Posterior vena cava (tissue), 2 donors: ENCODE data around the gene CPNE9. TPM values are rescaled to one million over a fixed set of nuclear protein-coding genes. Genes with fewer than 3 reads are reported as not detected.

Experiments
- DNase-seq: peaks from one replicate; pipeline ENCODE4 v3.0.0-alpha.2; 2020; ENCODE audit warnings: low spot score
- intact Hi-C, 2 donors: fragments of 100-400 bp; cut with DNase I; formaldehyde crosslinking; loops; one replicate each; pipeline versions ENCODE4 v1.14.1 to v1.14.2; 2022 to 2023
- total RNA-seq, 2 donors: library from RNA; stranded (reverse); fragmentation: NEBNext Ultra II Directional; extraction: Animal tissue kit (Norgen Biotek cat#: 25700); gene quantifications; one replicate each; pipeline ENCODE4 v1.2.1, GENCODE V29; 2021
- donor health status: DM: yes; HTN: yes; CAD: no.
- donor health status: DM: yes; HTN: yes; CAD: no.

Gene CPNE9
- total RNA-seq, 2 donors from 2014 or later: not detected

- intact Hi-C loops: loop anchor here in 1 of 2 donors (2.0 kb wide), 1 partner anchor 15 kb away; no protein-coding TSS in a partner anchor
- DNase-seq: peak; percentile 85
Observed at GRCh38 chr3:9732080-9732739, 28.6 kb downstream of the CPNE9 start.

GRCh38 chr3:9732740-9733115, 29.1 kb downstream of the CPNE9 start:
- intact Hi-C loops: loop anchor here in 1 of 2 donors (2.0 kb wide), 1 partner anchor 14 kb away; no protein-coding TSS in a partner anchor

GRCh38 chr3:9736831-9737230, 33.2 kb downstream of the CPNE9 start:
- intact Hi-C loops: no loop called here
- DNase-seq: no peak

More at GRCh38 chr3:9732740-9733115, 29.1 kb downstream of the CPNE9 start:
- DNase-seq: no peak

- peak; percentile 77 for DNase-seq
- intact Hi-C loops: no loop called here
Observed at GRCh38 chr3:9739181-9739580, 35.5 kb downstream of the CPNE9 start.

GRCh38 chr3:9742560-9742959, 38.9 kb downstream of the CPNE9 start:
- DNase-seq: no peak
- intact Hi-C loops: no loop called here

- DNase-seq: peak; percentile 74
- intact Hi-C loops: no loop called here
Observed at GRCh38 chr3:9743548-9743947, 39.9 kb downstream of the CPNE9 start.

- peak; percentile 67 for DNase-seq
- intact Hi-C loops: no loop called here
Observed at GRCh38 chr3:9744162-9744561, 40.5 kb downstream of the CPNE9 start.

- intact Hi-C loops: no loop called here
- no peak for DNase-seq
Observed at GRCh38 chr3:9745521-9745920, 41.9 kb downstream of the CPNE9 start.

GRCh38 chr3:9746330-9746729, 42.7 kb downstream of the CPNE9 start:
- intact Hi-C loops: loop anchor here in 1 of 2 donors (2.0 kb wide), 1 partner anchor 14 kb away; no protein-coding TSS in a partner anchor

GRCh38 chr3:9747267-9747666, 43.6 kb downstream of the CPNE9 start:
- no peak for DNase-seq
- intact Hi-C loops: loop anchor here in 1 of 2 donors (2.0 kb wide), 1 partner anchor 14 kb away; no protein-coding TSS in a partner anchor

More at GRCh38 chr3:9746330-9746729, 42.7 kb downstream of the CPNE9 start:
- DNase-seq: no peak

GRCh38 chr3:9748031-9748430, 44.4 kb downstream of the CPNE9 start:
- intact Hi-C loops: no loop called here
- no peak for DNase-seq

- DNase-seq: no peak
- intact Hi-C loops: no loop called here
Observed at GRCh38 chr3:9749296-9749644, 45.6 kb downstream of the CPNE9 start.

- peak; percentile 99 for DNase-seq
- intact Hi-C loops: no loop called here
Observed at GRCh38 chr3:9749645-9750555, 46.3 kb downstream of the CPNE9 start, which contains the start of gene OGG1. OGG1 (plus strand) TSS chr3:9749952; CDS start chr3:9750287, 335 bp downstream.

- intact Hi-C loops: no loop called here
- no peak for DNase-seq
Observed at GRCh38 chr3:9750556-9751411, 47.2 kb downstream of the CPNE9 start.

GRCh38 chr3:9754678-9755077, 51.0 kb downstream of the CPNE9 start:
- no peak for DNase-seq
- intact Hi-C loops: no loop called here

- intact Hi-C loops: no loop called here
- DNase-seq: no peak
Observed at GRCh38 chr3:9757427-9757826, 53.8 kb downstream of the CPNE9 start.

- DNase-seq: no peak
- intact Hi-C loops: no loop called here
Observed at GRCh38 chr3:9760779-9761505, 57.3 kb downstream of the CPNE9 start.

GRCh38 chr3:9761919-9762318, 58.3 kb downstream of the CPNE9 start:
- DNase-seq: no peak

GRCh38 chr3:9762871-9763270, 59.2 kb downstream of the CPNE9 start:
- DNase-seq: no peak
- intact Hi-C loops: no loop called here

More at GRCh38 chr3:9761919-9762318, 58.3 kb downstream of the CPNE9 start:
- intact Hi-C loops: no loop called here
